HG02885 (cell line): ENCODE measurements around the gene SGPL1.

Experiments
- ATAC-seq: cut with Tn5 transposase; IDR thresholded peaks from one replicate; pipeline ENCODE4 v1.9.1; 2021; ENCODE audit warnings: mild to moderate bottlenecking; ENCODE audit not compliant: unreplicated experiment, poor library complexity

Gene SGPL1

DNA sequence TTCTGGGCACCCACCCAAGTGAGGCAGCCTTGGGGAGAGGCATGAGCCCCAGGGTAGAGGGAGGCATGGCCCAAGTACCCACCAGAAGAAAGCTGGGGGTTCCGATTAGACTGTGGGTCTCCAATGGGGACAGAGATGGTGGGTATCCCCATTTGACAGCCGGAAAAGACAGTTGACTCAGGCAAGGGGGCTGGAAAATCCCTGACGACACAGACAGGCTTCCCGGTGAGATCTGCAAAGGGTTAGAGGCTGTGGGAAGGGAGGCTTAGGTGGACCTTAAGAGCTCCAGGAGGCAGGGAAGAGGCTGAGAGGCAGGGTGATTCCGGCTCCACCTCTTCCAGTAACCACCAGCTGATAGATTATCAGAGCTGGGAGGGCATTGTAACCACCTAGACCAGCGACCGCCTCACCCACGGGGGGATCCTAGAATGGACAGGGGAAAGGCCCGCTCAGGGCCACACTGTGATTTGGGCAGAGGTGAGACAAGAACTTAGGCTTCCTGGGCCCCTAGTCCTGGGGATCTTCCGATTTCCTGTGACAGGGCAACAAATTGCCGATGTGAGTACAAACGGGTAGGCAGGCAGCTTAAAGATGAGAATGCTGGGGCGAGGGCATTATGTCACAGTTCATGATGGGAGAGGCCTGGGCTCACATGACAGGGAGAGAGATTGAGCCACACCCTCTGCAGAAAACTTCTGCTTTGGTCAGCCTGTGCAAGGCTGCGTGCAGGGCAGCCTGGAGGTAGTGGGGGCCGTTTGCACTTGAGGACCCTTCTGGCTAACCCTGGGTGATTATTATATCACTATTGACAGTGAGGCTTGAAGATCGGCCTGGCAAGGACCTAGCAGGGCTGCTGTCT, 36.0 kb upstream of the SGPL1 start:
- ATAC-seq: no peak

- ATAC-seq: no peak
Observed at GRCh38 chr10:70780370-70780760, 35.4 kb upstream of the SGPL1 start.

DNA sequence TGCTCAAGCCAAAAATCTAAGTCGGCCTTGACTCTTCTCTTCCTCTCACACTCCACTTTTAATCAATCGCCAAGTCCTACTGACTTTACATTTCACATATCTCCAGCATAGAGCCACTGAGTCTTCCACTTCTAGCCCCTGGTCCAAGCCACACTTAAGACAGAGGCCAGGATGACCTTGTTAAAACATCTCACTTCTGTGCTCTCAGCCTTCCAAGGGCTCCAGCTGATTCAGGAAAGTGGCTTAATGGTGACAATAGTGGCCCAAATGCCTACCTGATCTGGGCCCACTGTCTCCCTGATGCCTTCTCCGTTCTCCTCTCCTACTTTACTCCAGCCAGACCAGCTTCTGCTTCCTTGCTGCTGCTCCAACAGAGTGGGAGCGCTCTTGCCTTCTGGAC, 35.0 kb upstream of the SGPL1 start:
- ATAC-seq: no peak

DNA sequence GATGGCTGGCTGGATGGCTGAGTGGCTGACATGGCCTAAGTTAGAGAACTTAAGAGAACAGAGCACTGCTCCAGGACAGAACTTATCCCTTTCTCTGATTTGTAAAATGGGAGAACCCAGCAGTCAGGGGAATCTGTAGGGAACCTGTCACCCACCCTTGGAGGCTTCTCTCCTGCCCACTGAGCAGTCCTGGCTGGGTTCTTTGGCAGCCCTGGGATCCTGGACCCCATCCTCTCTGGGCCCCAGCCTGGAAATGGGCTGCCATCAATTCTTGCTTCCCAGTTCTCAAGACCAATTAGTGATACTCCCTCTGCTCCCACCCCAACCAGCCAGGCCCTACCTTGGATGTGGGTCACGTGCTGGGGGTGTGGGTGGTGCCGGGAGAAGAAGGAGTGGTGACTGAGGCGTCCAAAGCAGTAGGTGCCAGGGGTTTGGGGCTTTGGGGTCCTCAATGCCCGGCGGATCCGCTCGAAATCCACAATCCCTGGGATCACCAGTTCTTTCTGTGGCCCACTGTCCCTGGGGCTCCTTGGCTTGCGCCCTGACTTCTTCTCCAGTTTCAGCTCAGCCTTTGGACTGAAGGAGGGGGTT, 34.2 kb upstream of the SGPL1 start:
- no peak for ATAC-seq

DNA sequence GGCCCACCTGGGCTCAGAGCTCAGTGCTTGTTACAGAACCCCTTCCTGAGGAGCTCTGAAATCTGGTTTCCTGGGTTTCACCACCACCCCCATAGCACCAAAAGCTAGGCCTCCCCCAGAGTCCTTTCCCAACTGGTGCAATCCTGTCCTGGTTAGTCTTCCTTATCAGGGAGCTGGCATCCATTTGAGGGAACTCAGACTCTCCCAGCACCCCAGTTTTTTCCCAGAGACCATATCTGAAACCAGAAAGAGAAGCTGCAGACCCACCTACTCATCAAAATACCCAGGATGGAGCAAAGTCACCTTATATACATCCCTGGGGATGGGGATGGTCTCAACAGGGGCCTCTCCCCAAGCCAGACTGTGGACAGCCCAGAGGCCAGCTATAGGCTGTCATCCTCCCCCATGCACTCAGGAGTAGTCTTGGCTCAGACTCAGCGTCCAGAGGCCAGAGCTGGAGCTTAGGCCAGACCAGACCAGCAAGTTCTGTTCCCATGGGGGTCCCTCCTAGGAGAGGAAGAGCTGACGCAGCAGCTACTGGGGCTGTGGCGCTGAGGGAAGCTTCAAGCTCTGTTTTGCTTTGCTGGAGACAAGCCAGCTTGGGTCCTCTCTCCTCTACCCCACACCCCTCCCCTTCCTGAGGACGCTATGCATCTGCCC, 33.5 kb upstream of the SGPL1 start:
- no peak for ATAC-seq

- ATAC-seq: no peak
Observed at GRCh38 chr10:70782746-70783680, 32.7 kb upstream of the SGPL1 start.

- ATAC-seq: no peak
Observed at GRCh38 chr10:70784016-70784415, 31.7 kb upstream of the SGPL1 start.

GRCh38 chr10:70784471-70784870, 31.3 kb upstream of the SGPL1 start:
- ATAC-seq: no peak

- ATAC-seq: no peak
Observed at GRCh38 chr10:70785190-70785589, 30.6 kb upstream of the SGPL1 start, which contains the start of gene TBATA. Gene TBATA, minus strand, starts transcription at chr10:70785377. Its CDS starts 1,998 bp downstream, at chr10:70783379.

- ATAC-seq: no peak
Observed at GRCh38 chr10:70786799-70787415, 28.8 kb upstream of the SGPL1 start.

DNA sequence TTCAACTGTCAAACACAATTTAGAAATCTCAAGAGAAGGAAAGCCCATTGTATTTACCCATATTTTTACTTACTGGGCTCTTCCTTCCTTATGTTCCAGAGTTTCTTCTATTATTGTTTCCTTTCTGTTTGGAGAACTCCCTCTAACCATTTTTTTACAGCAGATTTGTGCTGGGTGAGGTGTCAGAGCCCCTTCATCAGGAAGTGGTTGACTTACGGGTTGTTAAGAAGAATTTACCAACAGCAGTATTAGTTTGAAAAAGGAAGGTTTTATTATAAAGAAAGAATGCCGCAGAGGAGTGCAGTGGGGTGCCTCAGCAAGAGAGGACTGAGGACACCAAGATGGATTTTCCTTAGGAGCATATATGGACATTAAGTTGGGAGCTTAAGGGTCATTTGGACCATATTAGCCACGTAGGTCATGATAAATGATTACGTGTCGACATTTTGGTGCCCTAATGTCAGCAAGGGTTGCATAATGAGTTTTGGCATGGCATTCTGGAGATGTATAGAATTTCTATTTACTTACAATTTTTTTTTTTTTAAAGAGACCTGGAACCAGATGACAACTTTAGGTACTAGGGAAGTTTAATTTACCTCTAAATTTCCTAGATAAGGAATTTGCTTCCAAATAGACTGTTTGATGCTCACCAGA, 24.2 kb upstream of the SGPL1 start:
- ATAC-seq: no peak

DNA sequence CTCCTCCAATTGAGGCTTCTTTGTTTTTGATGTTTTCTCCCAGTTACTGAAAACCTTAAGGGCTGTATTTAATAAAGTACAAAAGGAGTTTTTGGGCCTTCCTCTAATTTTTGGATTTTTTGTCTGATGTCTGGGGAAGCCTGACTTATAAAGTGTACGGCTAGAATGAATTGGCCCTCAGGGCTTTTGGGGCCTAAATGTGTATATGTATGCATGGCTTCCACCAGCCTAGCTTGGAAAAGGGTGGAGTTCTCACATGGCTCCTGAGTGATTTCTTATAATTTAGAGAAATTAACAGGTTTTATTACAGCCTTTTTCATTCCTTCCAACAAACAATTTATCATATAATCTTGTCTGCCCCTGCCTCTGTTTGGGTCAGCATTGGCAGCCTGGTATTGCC, 20.1 kb upstream of the SGPL1 start:
- ATAC-seq: no peak

DNA sequence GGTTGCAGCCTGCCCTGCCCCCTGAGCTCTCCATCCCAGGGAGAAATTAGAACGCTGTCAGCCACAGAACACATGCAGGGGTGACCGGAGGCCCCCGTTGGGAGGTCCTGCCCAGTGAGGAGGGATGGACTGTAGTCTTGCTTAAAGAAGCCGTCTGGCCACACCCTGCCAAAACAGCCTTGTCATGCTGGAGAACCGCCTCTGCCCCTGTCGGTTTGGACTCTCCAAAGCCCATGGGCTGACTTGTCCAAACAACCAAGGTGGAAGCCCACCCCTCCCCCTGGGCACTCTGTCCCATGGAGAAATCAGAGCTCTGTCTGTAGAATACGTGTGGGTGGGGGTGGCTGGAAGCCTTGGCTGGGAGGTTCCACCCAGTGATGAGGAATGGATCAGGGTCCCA, 17.9 kb upstream of the SGPL1 start:
- no peak for ATAC-seq

GRCh38 chr10:70799124-70799523, 16.6 kb upstream of the SGPL1 start:
- no peak for ATAC-seq

- ATAC-seq: no peak
Observed at GRCh38 chr10:70801854-70802253, 13.9 kb upstream of the SGPL1 start.

DNA sequence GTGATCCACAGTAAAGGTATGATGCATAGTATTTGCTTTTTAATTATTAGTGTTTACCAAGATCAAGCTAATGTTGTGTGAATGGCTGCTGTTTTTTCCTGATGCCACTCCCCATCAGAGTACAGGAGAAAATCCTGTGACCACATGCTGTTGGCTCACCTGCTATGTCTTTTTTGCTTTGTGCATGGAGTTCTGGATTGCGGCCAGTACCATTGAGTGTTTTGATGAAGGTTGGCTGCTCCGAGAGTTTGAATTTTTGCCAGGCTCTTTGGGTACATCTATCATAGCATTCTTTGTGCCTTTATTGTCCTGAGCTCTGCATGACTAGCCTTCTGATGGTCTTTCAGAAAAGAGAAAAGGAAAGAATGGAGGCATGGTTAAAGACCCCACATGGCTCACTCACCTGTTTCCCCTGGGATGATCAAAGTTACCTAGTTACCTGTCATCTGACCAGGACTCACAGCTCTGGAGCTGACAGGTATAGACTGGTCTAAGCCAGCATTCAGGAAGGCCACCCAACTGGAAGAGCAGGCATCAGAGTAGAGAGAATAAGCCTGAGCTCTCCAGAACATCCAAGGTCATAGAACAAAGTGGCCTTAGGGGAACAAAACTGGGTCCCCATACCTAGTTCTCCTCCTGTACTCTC, 11.8 kb upstream of the SGPL1 start:
- ATAC-seq: no peak

DNA sequence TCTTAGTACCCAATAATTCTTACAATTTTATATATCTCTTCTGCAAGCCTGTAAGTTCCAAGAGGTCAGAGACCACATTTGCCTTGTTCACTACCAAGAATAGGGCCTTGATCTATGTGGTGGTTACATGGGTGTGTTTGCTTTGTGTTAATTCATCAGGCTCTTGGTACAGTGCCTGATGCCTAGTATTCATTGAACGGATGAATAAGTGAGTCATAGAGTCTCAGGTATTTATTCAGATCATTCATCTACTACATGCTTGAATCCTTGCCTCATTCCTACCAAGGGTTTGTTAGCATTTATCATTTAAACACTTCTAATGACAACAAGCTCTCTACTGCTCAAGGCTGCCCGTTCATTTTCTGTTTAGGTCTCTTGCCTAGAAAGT, 11.3 kb upstream of the SGPL1 start:
- ATAC-seq: no peak

GRCh38 chr10:70805619-70806215, 10.0 kb upstream of the SGPL1 start:
- ATAC-seq: no peak

GRCh38 chr10:70806841-70807240, 8.9 kb upstream of the SGPL1 start:
- ATAC-seq: no peak
